ENCODE measurements around the gene ITPR3. TPM values are rescaled to one million over a fixed set of nuclear protein-coding genes. Genes with fewer than 3 reads are reported as not detected.
A peak's percentile ranks its signal among the peaks of the same experiment; 100 is the strongest.
"Not testable (repeated sequence)": the region's sequence is repeated elsewhere in the genome, so short reads cannot be mapped to it uniquely, and the experiment has no call there.

The ITPR3 gene
- total RNA-seq, 1 donor from 2014 or later: 74.7 TPM

- TF ChIP-seq, protein P1, sequence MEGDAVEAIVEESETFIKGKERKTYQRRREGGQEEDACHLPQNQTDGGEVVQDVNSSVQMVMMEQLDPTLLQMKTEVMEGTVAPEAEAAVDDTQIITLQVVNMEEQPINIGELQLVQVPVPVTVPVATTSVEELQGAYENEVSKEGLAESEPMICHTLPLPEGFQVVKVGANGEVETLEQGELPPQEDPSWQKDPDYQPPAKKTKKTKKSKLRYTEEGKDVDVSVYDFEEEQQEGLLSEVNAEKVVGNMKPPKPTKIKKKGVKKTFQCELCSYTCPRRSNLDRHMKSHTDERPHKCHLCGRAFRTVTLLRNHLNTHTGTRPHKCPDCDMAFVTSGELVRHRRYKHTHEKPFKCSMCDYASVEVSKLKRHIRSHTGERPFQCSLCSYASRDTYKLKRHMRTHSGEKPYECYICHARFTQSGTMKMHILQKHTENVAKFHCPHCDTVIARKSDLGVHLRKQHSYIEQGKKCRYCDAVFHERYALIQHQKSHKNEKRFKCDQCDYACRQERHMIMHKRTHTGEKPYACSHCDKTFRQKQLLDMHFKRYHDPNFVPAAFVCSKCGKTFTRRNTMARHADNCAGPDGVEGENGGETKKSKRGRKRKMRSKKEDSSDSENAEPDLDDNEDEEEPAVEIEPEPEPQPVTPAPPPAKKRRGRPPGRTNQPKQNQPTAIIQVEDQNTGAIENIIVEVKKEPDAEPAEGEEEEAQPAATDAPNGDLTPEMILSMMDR (IDR thresholded peaks at IDR 0.05): no peak
- no peaks in the 10 kb centered on the region for H3K27me3 ChIP-seq (ENCODE audit: low read depth)
- no peak overlapping the region for H3K27ac ChIP-seq
- H3K4me3 ChIP-seq: no peak overlapping the region
- ATAC-seq: no peak
- no peaks in the 10 kb centered on the region for H3K36me3 ChIP-seq
- H3K9me3 ChIP-seq: no peaks in the 10 kb centered on the region
- intact Hi-C loops (cut with DNase I): no loop called here
- peaks cover 40% of the 10 kb centered on the region for H3K4me1 ChIP-seq
- DNase-seq: no peak
Observed at GRCh38 chr6:33592280-33592594, 28.9 kb upstream of the ITPR3 start.

DNA sequence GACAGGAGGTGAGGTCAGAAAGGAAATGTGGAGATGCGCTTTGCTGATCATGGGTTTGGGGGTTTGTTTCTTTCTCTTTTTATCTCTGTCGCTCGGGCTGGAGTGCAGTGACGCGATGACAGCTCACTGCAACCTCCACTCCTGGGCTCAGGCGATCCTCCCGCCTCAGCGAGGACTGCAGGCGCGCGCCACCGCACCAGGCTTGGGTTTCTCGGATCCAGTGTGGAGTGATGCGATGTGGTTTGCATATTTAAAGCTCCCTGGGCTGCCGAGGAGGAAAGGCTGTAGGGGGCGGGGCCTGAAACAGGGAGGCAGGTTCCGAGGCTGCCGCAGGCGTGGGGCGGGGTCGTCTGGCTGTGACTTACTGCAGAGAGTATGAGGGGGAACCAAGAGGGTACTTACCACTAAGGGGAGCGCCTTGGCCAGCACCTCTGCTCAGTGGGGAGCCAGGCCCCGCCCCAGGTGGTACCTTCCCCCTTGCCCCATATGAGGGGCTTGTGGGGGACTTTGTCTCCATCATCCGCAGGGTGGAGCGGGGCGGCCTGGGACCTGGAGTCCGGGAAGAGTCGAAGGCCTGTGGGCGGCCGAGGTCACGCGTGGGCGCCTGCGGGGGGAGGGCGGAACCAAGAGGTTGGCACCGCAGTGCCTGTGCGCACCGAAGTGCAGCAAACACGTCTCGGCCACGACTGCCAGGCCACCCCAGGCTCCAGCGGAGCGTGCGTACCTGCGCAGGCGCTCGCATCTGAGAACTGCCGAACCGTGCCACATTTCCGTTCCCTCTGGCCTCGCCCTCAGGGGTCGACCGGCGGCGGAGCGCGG, 28.3 kb upstream of the ITPR3 start:
- TF ChIP-seq, protein P1 (IDR thresholded peaks at IDR 0.05): no peak
- no peaks in the 10 kb centered on the region for H3K27me3 ChIP-seq (ENCODE audit: low read depth)
- ATAC-seq (peak in 1 of 2 donors; percentile 3), DNase-seq (peak; percentile 62)
- H3K36me3 ChIP-seq: no peaks in the 10 kb centered on the region
- intact Hi-C loops (cut with DNase I): no loop called here
- H3K4me3 ChIP-seq: peak overlapping the region; percentile 30
- no peaks in the 10 kb centered on the region for H3K9me3 ChIP-seq
- H3K4me1 ChIP-seq: peaks cover 40% of the 10 kb centered on the region
- peak overlapping the region; percentile 41 for H3K27ac ChIP-seq

DNA sequence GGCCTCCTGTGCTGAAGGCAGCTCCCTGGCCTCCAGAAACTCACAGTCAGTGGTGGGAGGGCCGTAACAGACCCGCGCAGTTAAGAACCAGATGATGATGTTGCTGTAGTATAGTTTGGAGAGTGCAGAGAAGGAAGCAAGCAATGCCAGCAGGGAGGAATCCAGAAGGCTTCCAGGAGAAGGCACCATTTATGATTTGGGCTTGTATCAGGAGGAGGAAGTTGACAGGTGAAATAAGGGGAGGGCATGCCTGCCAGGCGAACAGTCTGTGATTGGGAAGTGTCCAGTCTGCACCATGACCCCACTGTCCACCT, 27.8 kb upstream of the ITPR3 start:
- intact Hi-C loops (cut with DNase I): no loop called here
- H3K36me3 ChIP-seq: no peaks in the 10 kb centered on the region
- no peaks in the 10 kb centered on the region for H3K9me3 ChIP-seq
- DNase-seq (no peak), ATAC-seq (no peak)
- H3K27ac ChIP-seq: peak overlapping the region; percentile 41
- peaks cover 40% of the 10 kb centered on the region for H3K4me1 ChIP-seq
- peak overlapping the region; percentile 30 for H3K4me3 ChIP-seq
- TF ChIP-seq, protein P1 (IDR thresholded peaks at IDR 0.05): no peak
- no peaks in the 10 kb centered on the region for H3K27me3 ChIP-seq (ENCODE audit: low read depth)

DNA sequence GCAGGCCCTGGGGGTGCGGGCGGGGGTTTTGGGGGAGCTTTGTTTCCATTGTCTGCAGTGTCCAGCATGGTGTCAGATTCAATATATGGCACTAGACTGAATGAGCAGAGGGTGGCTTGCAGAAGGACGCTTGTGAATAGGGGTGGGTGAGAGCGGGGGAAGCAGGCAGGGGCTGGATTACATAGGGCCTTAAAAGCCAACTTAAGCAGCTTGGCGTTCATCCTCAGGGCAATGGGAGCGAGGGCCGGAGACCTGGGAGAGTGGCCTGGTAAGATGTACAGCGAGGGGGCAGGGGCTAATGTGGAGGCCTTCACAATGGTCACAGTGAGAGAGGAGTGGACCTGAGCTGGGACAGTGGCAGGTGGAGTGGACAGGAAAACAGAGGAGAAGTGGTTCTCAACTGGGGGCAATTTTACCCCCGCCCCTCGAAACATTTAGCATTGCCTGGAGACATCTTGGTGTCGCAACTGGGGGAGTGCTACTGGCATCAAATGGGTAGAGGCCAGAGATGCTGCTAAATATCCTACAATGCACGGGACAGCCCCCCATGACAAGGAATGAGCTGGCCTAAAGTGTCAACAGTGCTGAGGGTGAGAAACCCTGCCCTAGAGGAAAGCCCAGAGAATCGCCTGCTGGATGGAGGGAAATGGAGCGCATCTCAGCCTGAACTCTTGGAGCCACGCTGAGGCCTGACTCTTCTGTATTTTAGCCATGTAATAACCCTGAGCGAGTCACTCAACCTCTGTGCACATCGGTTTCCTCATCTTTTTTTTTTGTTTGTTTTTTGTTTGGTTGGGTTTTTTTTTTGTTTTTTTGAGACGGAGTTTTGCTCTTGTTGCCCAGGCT, 25.9 kb upstream of the ITPR3 start:
- ATAC-seq: no peak

DNA sequence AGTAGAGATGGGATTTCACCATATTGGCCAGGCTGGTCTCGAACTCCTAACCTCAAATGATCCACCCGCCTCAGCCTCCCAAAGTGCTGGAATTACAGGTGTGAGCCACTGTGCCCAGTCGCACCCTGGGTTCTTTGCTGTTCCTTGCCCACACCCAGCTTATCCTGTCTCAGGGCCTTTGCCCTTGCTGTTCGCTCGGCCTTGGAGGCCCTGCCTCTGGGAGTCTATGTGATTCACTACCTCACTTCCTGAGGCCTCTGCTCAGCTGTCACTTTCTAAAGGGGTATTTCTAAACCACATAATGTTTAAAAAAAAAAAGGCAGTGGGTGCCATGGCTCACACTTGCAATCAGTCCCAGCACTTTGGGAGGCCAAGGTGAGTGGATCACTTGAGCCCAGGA, 24.2 kb upstream of the ITPR3 start:
- H3K9me3 ChIP-seq; H3K27ac ChIP-seq; H3K4me3 ChIP-seq; H3K27me3 ChIP-seq (ENCODE audit: low read depth); H3K36me3 ChIP-seq; DNase-seq; ATAC-seq; intact Hi-C loops (cut with DNase I): not testable (repeated sequence)
- H3K4me1 ChIP-seq: peaks cover 13% of the 10 kb centered on the region

More for the DNA sequence above, 25.9 kb upstream of the ITPR3 start:
- Histone ChIP-seq H3K36me3 (no peaks in the 10 kb centered on the region), H3K4me1 (peaks cover 28% of the 10 kb centered on the region), H3K9me3 (no peaks in the 10 kb centered on the region), H3K27me3 (ENCODE audit: low read depth) (no peaks in the 10 kb centered on the region), H3K27ac (no peak overlapping the region), H3K4me3 (no peak overlapping the region)
- intact Hi-C loops (cut with DNase I): no loop called here
- TF ChIP-seq, protein P1 (IDR thresholded peaks at IDR 0.05): no peak
- no peak for DNase-seq

Measured in lower lobe of right lung (tissue), 2 donors.